ENCODE measurements around the gene METTL9. TPM values are rescaled to one million over a fixed set of nuclear protein-coding genes. Genes with fewer than 3 reads are reported as not detected.

The METTL9 gene
- total RNA-seq, 1 experiment from 2014 or later: 67.6 TPM

GRCh38 chr16:21590796-21591195, 8.6 kb upstream of the METTL9 start:
- Mint-ChIP-seq H3K4me1 (ENCODE audit: insufficient read depth, unreplicated experiment) (no peaks in the 10 kb centered on the region), H3K4me3 (ENCODE audit: unreplicated experiment) (no peak overlapping the region), H3K36me3 (ENCODE audit: insufficient read depth, unreplicated experiment) (no peaks in the 10 kb centered on the region), H3K27me3 (ENCODE audit: insufficient read depth, unreplicated experiment) (no peaks in the 10 kb centered on the region), H3K9me3 (ENCODE audit: unreplicated experiment) (no peaks in the 10 kb centered on the region), H3K27ac (ENCODE audit: low read depth, unreplicated experiment) (no peak overlapping the region)
- intact Hi-C loops (cut with micrococcal nuclease): no loop called here
- ChIA-PET CTCF (interaction anchor here (0.8 to 1.9 kb wide), 3 partner anchors 12 to 118 kb away, joined by 4 to 8 read pairs (median 5); no protein-coding TSS in a partner anchor), POLR2A (interaction anchor here (1.1 to 1.4 kb wide), 3 partner anchors 20 to 48 kb away, joined by 3 to 4 read pairs (median 3); no protein-coding TSS in a partner anchor)
- DNase-seq (ENCODE audit: unreplicated experiment): no peak
- BruUV-seq (replicated peaks): no TSS peak
- TF ChIP-seq CTCF (IDR thresholded peaks at IDR 0.05; ENCODE audit: unreplicated experiment): no peak

- Mint-ChIP-seq H3K9me3 (ENCODE audit: unreplicated experiment) (no peaks in the 10 kb centered on the region), H3K4me3 (ENCODE audit: unreplicated experiment) (no peak overlapping the region), H3K27ac (ENCODE audit: low read depth, unreplicated experiment) (no peak overlapping the region), H3K4me1 (ENCODE audit: insufficient read depth, unreplicated experiment) (no peaks in the 10 kb centered on the region), H3K27me3 (ENCODE audit: insufficient read depth, unreplicated experiment) (no peaks in the 10 kb centered on the region), H3K36me3 (ENCODE audit: insufficient read depth, unreplicated experiment) (no peaks in the 10 kb centered on the region)
- CTCF ChIA-PET: interaction anchor here (0.6 to 1.2 kb wide), 2 partner anchors 9 to 58 kb away, joined by 3 to 4 read pairs; no protein-coding TSS in a partner anchor
- DNase-seq (ENCODE audit: unreplicated experiment): no peak
- POLR2A ChIA-PET: interaction anchor here (1.4 kb wide), 1 partner anchor 9 kb away, joined by 4 read pairs; no protein-coding TSS in a partner anchor
- no peak for TF ChIP-seq CTCF (IDR thresholded peaks at IDR 0.05; ENCODE audit: unreplicated experiment)
- no TSS peak for BruUV-seq (replicated peaks)
- intact Hi-C loops (cut with micrococcal nuclease): no loop called here
These were observed 7.2 kb upstream of the METTL9 start for GRCh38 chr16:21592191-21592590.

GRCh38 chr16:21593530-21594289, 5.7 kb upstream of the METTL9 start:
- no peaks in the 10 kb centered on the region for H3K27me3 Mint-ChIP-seq (ENCODE audit: insufficient read depth, unreplicated experiment)
- POLR2A ChIA-PET: interaction anchor here (1.0 kb wide), 1 partner anchor 10 kb away, joined by 4 read pairs; no protein-coding TSS in a partner anchor
- H3K27ac Mint-ChIP-seq (ENCODE audit: low read depth, unreplicated experiment): no peak overlapping the region
- no peak for DNase-seq (ENCODE audit: unreplicated experiment)
- intact Hi-C loops (cut with micrococcal nuclease): no loop called here
- TF ChIP-seq CTCF (IDR thresholded peaks at IDR 0.05; ENCODE audit: unreplicated experiment): no peak
- no peaks in the 10 kb centered on the region for H3K9me3 Mint-ChIP-seq (ENCODE audit: unreplicated experiment)
- H3K4me1 Mint-ChIP-seq (ENCODE audit: insufficient read depth, unreplicated experiment): peaks cover 6% of the 10 kb centered on the region
- BruUV-seq (replicated peaks): no TSS peak
- no peaks in the 10 kb centered on the region for H3K36me3 Mint-ChIP-seq (ENCODE audit: insufficient read depth, unreplicated experiment)
- CTCF ChIA-PET: interaction anchor here (0.6 to 1.4 kb wide), 4 partner anchors 11 to 64 kb away, joined by 3 to 8 read pairs (median 4); no protein-coding TSS in a partner anchor
- no peak overlapping the region for H3K4me3 Mint-ChIP-seq (ENCODE audit: unreplicated experiment)

- intact Hi-C loops (cut with micrococcal nuclease): no loop called here
- Mint-ChIP-seq H3K4me1 (ENCODE audit: insufficient read depth, unreplicated experiment) (peaks cover 21% of the 10 kb centered on the region), H3K27ac (ENCODE audit: low read depth, unreplicated experiment) (no peak overlapping the region), H3K27me3 (ENCODE audit: insufficient read depth, unreplicated experiment) (no peaks in the 10 kb centered on the region), H3K36me3 (ENCODE audit: insufficient read depth, unreplicated experiment) (peaks cover 7% of the 10 kb centered on the region), H3K9me3 (ENCODE audit: unreplicated experiment) (no peaks in the 10 kb centered on the region), H3K4me3 (ENCODE audit: unreplicated experiment) (peak overlapping the region; percentile 51)
- no TSS peak for BruUV-seq (replicated peaks)
- ChIA-PET POLR2A (interaction anchor here (0.6 to 1.6 kb wide), 3 partner anchors 16 to 1699 kb away, joined by 3 to 8 read pairs (median 3); no protein-coding TSS in a partner anchor), CTCF (interaction anchor here (0.7 to 1.3 kb wide), 2 partner anchors 43 to 1377 kb away, joined by 3 to 5 read pairs; no protein-coding TSS in a partner anchor)
- no peak for TF ChIP-seq CTCF (IDR thresholded peaks at IDR 0.05; ENCODE audit: unreplicated experiment)
- no peak for DNase-seq (ENCODE audit: unreplicated experiment)
These were observed 1.8 kb upstream of the METTL9 start for GRCh38 chr16:21597561-21598030.

All from MCF 10A (cell line).